ENCODE data around the gene CCDC188. TPM values are rescaled to one million over a fixed set of nuclear protein-coding genes. Genes with fewer than 3 reads are reported as not detected.

The CCDC188 gene
- total and polyA plus RNA-seq, 2 of the 8 experiments (the other 6 are each of a cell fraction or from before 2014, with no cell fraction given) = not detected

- TF ChIP-seq SP1 (IDR thresholded peaks at IDR 0.05; ENCODE audit: low read depth, low read length) (no peak), KDM1A (IDR thresholded peaks at IDR 0.05; ENCODE audit: borderline replicate concordance, low read length) (no peak), SIN3A (conservative IDR thresholded peaks at IDR 0.05 in 1 of 2, IDR thresholded peaks at IDR 0.05 in 1 of 2; ENCODE audit: low read depth in 1 of 2, low read length in 2 of 2) (no peak), CHD2 (IDR thresholded peaks at IDR 0.05; ENCODE audit: low read length) (no peak), TAF7 (optimal IDR thresholded peaks at IDR 0.05; ENCODE audit: borderline replicate concordance, low read depth, low read length) (no peak), BACH1 (IDR thresholded peaks at IDR 0.05; ENCODE audit: low read length) (no peak), JUND (IDR thresholded peaks at IDR 0.05; ENCODE audit: low read length) (no peak), POU5F1 (IDR thresholded peaks at IDR 0.05; ENCODE audit: low read depth, low read length) (no peak), MAX (IDR thresholded peaks at IDR 0.05) (no peak), NANOG (IDR thresholded peaks at IDR 0.05; ENCODE audit: insufficient read depth, low read depth, low read length, poor library complexity, severe bottlenecking) (no peak)
These were observed at the start of gene CCDC188 (continued) for GRCh38 chr22:20150381-20151275.
